ENCODE data around the gene ZNF888. TPM values are rescaled to one million over a fixed set of nuclear protein-coding genes. Genes with fewer than 3 reads are reported as not detected.

ZNF888 gene
- total and polyA plus RNA-seq, 9 of the 15 experiments (the other 6 are each of a cell fraction or from before 2014, with no cell fraction given), result 1.6 to 13.3 (median 9.9) TPM

DNA sequence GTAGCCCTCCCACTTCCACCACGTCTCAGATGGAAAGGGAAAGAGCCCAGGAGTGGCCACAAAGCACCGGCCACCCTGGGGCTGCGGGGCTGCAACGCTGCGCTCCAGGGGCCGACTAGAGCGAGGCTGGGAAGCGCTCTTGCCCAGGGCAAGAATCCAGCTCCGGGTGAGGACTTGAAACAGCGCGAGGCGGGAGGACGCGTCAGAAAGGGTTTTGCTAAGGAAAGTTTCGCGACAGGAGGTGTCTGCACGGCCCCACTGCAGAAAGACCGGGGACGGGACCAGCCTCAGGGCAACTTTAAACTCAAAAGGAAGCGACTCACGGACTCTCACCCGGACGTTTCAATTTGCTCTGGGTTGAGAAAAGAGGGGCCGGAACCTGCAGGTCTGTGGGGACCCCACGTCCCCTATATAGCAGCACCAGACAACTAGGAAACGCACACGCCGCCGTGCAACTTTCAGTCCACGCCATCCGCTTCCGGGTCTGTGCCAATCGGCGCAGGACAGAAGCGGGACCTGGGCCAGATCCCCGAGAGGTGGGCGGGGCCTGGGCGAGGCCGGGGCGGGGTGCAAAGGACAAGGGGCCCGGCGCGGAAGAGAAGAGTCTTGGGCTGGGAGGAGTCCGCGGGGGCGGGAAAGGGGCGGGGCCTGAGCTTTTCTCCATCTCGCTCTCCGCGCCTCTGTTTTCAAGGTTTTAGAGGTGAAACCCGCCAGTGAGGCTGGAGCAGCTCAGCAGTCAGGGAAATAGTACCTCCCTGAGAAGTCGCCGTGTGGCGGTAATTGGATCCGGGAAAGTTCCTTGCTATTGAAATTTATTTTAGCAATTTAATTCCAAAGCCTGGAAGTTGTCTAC, 39.4 kb upstream of the ZNF888 start, which contains the start of gene ZNF816 (continued):
- TF ChIP-seq GABPB2 (CRISPR knock-in tag; conservative IDR thresholded peaks at IDR 0.05), result no peak
- peak; percentile 18; the same call in 1 of the 2 replicates for TF ChIP-seq PHF21A (IDR thresholded peaks at IDR 0.05; ENCODE audit: borderline replicate concordance, low read depth)
- no peak for TF ChIP-seq ZNF785 (CRISPR knock-in tag; IDR thresholded peaks at IDR 0.05)
- TF ChIP-seq CXXC5 (CRISPR knock-in tag; IDR thresholded peaks at IDR 0.05), result peak; percentile 71
- TF ChIP-seq, protein P1, sequence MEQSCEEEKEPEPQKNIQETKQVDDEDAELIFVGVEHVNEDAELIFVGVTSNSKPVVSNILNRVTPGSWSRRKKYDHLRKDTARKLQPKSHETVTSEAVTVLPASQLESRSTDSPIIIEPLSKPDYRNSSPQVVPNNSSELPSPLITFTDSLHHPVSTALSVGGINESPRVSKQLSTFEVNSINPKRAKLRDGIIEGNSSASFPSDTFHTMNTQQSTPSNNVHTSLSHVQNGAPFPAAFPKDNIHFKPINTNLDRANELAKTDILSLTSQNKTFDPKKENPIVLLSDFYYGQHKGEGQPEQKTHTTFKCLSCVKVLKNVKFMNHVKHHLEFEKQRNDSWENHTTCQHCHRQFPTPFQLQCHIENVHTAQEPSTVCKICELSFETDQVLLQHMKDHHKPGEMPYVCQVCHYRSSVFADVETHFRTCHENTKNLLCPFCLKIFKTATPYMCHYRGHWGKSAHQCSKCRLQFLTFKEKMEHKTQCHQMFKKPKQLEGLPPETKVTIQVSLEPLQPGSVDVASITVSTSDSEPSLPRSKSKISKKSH (CRISPR knock-in tag; IDR thresholded peaks at IDR 0.05), result no peak
- TF ChIP-seq POLR2B (IDR thresholded peaks at IDR 0.05; ENCODE audit: low read depth, partially characterized antibody), result peak; percentile 72
- TF ChIP-seq HNRNPL (IDR thresholded peaks at IDR 0.05; ENCODE audit: low read depth, low read length), result no peak
- TF ChIP-seq, protein P2, sequence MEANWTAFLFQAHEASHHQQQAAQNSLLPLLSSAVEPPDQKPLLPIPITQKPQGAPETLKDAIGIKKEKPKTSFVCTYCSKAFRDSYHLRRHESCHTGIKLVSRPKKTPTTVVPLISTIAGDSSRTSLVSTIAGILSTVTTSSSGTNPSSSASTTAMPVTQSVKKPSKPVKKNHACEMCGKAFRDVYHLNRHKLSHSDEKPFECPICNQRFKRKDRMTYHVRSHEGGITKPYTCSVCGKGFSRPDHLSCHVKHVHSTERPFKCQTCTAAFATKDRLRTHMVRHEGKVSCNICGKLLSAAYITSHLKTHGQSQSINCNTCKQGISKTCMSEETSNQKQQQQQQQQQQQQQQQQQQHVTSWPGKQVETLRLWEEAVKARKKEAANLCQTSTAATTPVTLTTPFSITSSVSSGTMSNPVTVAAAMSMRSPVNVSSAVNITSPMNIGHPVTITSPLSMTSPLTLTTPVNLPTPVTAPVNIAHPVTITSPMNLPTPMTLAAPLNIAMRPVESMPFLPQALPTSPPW (CRISPR knock-in tag; IDR thresholded peaks at IDR 0.05), result peak; percentile 73
- TF ChIP-seq ZFX (CRISPR knock-in tag; IDR thresholded peaks at IDR 0.05), result peak; percentile 33; the same call in 1 of the 2 replicates
- TF ChIP-seq RBFOX2 (IDR thresholded peaks at IDR 0.05; ENCODE audit: low read depth, low read length), result peak; percentile 84
- no peak for TF ChIP-seq ARNT (IDR thresholded peaks at IDR 0.05)
- peak; percentile 86 for TF ChIP-seq NFIC (IDR thresholded peaks at IDR 0.05)
- TF ChIP-seq L3MBTL2 (IDR thresholded peaks at IDR 0.05), result peak; percentile 46; the same call in 1 of the 2 replicates
- TF ChIP-seq CAMTA2 (CRISPR knock-in tag; conservative IDR thresholded peaks at IDR 0.05), result no peak
- no peak for TF ChIP-seq SRSF3 (IDR thresholded peaks at IDR 0.05; ENCODE audit: insufficient read depth, low read length)
- peak; percentile 47; the same call in 1 of the 2 replicates for TF ChIP-seq POLR2H (tag; IDR thresholded peaks at IDR 0.05; ENCODE audit: low read depth)
- TF ChIP-seq, protein P3, sequence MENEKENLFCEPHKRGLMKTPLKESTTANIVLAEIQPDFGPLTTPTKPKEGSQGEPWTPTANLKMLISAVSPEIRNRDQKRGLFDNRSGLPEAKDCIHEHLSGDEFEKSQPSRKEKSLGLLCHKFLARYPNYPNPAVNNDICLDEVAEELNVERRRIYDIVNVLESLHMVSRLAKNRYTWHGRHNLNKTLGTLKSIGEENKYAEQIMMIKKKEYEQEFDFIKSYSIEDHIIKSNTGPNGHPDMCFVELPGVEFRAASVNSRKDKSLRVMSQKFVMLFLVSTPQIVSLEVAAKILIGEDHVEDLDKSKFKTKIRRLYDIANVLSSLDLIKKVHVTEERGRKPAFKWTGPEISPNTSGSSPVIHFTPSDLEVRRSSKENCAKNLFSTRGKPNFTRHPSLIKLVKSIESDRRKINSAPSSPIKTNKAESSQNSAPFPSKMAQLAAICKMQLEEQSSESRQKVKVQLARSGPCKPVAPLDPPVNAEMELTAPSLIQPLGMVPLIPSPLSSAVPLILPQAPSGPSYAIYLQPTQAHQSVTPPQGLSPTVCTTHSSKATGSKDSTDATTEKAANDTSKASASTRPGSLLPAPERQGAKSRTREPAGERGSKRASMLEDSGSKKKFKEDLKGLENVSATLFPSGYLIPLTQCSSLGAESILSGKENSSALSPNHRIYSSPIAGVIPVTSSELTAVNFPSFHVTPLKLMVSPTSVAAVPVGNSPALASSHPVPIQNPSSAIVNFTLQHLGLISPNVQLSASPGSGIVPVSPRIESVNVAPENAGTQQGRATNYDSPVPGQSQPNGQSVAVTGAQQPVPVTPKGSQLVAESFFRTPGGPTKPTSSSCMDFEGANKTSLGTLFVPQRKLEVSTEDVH (IDR thresholded peaks at IDR 0.05; ENCODE audit: low read depth, partially characterized antibody), result no peak
- peak; percentile 89 for TF ChIP-seq SAP30 (IDR thresholded peaks at IDR 0.05; ENCODE audit: borderline replicate concordance, insufficient read depth, low read depth, low read length, poor library complexity, severe bottlenecking)
- TF ChIP-seq HDGF (IDR thresholded peaks at IDR 0.05), result no peak
- peak; percentile 80 for TF ChIP-seq PHF8 (IDR thresholded peaks at IDR 0.05; ENCODE audit: borderline replicate concordance, low read length)
- TF ChIP-seq MTA3 (IDR thresholded peaks at IDR 0.05; ENCODE audit: borderline replicate concordance), result peak; percentile 22; the same call in 1 of the 2 replicates
- TF ChIP-seq NFRKB (IDR thresholded peaks at IDR 0.05; ENCODE audit: low read depth), result no peak
